ENCODE measurements around the gene ANXA1. TPM values are rescaled to one million over a fixed set of nuclear protein-coding genes. Genes with fewer than 3 reads are reported as not detected.
"Not testable (repeated sequence)": the region's sequence is repeated elsewhere in the genome, so short reads cannot be mapped to it uniquely, and the experiment has no call there.

The ANXA1 gene
- total RNA-seq, 2 experiments from 2014 or later = 33.5 to 36.5 TPM

GRCh38 chr9:73182928-73183327, 31.3 kb downstream of the ANXA1 start:
- no peak for TF ChIP-seq CTCF (IDR thresholded peaks at IDR 0.05)
- H3K27me3 Mint-ChIP-seq = peaks cover 5% of the 10 kb centered on the region

GRCh38 chr9:73183428-73183827, 31.8 kb downstream of the ANXA1 start:
- H3K4me3 Mint-ChIP-seq = no peak overlapping the region
- intact Hi-C loops (cut with micrococcal nuclease) = loop anchor here (10.0 kb wide), 1 partner anchor 319 kb away; no protein-coding TSS in a partner anchor
- ATAC-seq (no peak), DNase-seq (no peak)
- TF ChIP-seq CTCF (IDR thresholded peaks at IDR 0.05) = no peak
- no peak overlapping the region for H3K27ac Mint-ChIP-seq
- H3K4me1 Mint-ChIP-seq (ENCODE audit: low read depth) = peaks cover 17% of the 10 kb centered on the region
- H3K9me3 Mint-ChIP-seq = no peaks in the 10 kb centered on the region
- H3K36me3 Mint-ChIP-seq (ENCODE audit: low read depth) = no peaks in the 10 kb centered on the region
- H3K27me3 Mint-ChIP-seq = peaks cover 5% of the 10 kb centered on the region
- POLR2A ChIA-PET = no interaction called here
- CTCF ChIA-PET = interaction anchor here (0.6 to 5.3 kb wide), 15 partner anchors 13 to 594 kb away, joined by 3 to 81 read pairs (median 4); no protein-coding TSS in a partner anchor

More at GRCh38 chr9:73182928-73183327, 31.3 kb downstream of the ANXA1 start:
- no peak overlapping the region for H3K27ac Mint-ChIP-seq
- ChIA-PET CTCF (interaction anchor here (0.7 to 5.3 kb wide), 14 partner anchors 12 to 593 kb away, joined by 3 to 81 read pairs (median 4); no protein-coding TSS in a partner anchor), POLR2A (no interaction called here)
- no peaks in the 10 kb centered on the region for H3K36me3 Mint-ChIP-seq (ENCODE audit: low read depth)
- DNase-seq (no peak), ATAC-seq (no peak)
- intact Hi-C loops (cut with micrococcal nuclease) = loop anchor here (10.0 kb wide), 1 partner anchor 318 kb away; no protein-coding TSS in a partner anchor
- H3K9me3 Mint-ChIP-seq = no peaks in the 10 kb centered on the region
- H3K4me3 Mint-ChIP-seq = no peak overlapping the region
- peaks cover 17% of the 10 kb centered on the region for H3K4me1 Mint-ChIP-seq (ENCODE audit: low read depth)

GRCh38 chr9:73183917-73184861, 32.5 kb downstream of the ANXA1 start:
- intact Hi-C loops (cut with micrococcal nuclease) = loop anchor here (1.0 to 10.0 kb wide), 2 partner anchors 76 to 319 kb away; no protein-coding TSS in a partner anchor
- TF ChIP-seq CTCF (IDR thresholded peaks at IDR 0.05) = peak; percentile 63
- Mint-ChIP-seq H3K4me3 (no peak overlapping the region), H3K9me3 (no peaks in the 10 kb centered on the region), H3K27ac (no peak overlapping the region), H3K27me3 (peaks cover 7% of the 10 kb centered on the region), H3K4me1 (ENCODE audit: low read depth) (peaks cover 15% of the 10 kb centered on the region), H3K36me3 (ENCODE audit: low read depth) (no peaks in the 10 kb centered on the region)
- DNase-seq = no peak
- ChIA-PET POLR2A (no interaction called here), CTCF (interaction anchor here (0.6 to 5.3 kb wide), 14 partner anchors 12 to 91 kb away, joined by 3 to 81 read pairs (median 5); no protein-coding TSS in a partner anchor)
- no peak for ATAC-seq

GRCh38 chr9:73191109-73191508, 39.4 kb downstream of the ANXA1 start:
- intact Hi-C loops (cut with micrococcal nuclease); H3K4me1 Mint-ChIP-seq (ENCODE audit: low read depth); H3K27me3 Mint-ChIP-seq; H3K9me3 Mint-ChIP-seq; H3K36me3 Mint-ChIP-seq (ENCODE audit: low read depth); H3K27ac Mint-ChIP-seq; POLR2A ChIA-PET; CTCF ChIA-PET; DNase-seq; ATAC-seq; H3K4me3 Mint-ChIP-seq: not testable (repeated sequence)

- POLR2A ChIA-PET = no interaction called here
- Mint-ChIP-seq H3K4me1 (ENCODE audit: low read depth) (no peaks in the 10 kb centered on the region), H3K4me3 (no peak overlapping the region), H3K27me3 (peaks cover 7% of the 10 kb centered on the region), H3K36me3 (ENCODE audit: low read depth) (no peaks in the 10 kb centered on the region), H3K9me3 (no peaks in the 10 kb centered on the region), H3K27ac (no peak overlapping the region)
- DNase-seq (no peak), ATAC-seq (no peak)
- intact Hi-C loops (cut with micrococcal nuclease) = no loop called here
- TF ChIP-seq CTCF (IDR thresholded peaks at IDR 0.05) = no peak
- CTCF ChIA-PET = interaction anchor here (1.0 kb wide), 1 partner anchor 87 kb away, joined by 3 read pairs; no protein-coding TSS in a partner anchor
Observed at GRCh38 chr9:73194284-73194683, 42.6 kb downstream of the ANXA1 start.
